GM19468 (cell line): Measurements from ENCODE around the gene NHLRC2.
"Not testable (repeated sequence)": the region's sequence is repeated elsewhere in the genome, so short reads cannot be mapped to it uniquely, and the experiment has no call there.

Experiments
- ATAC-seq: cut with Tn5 transposase; IDR thresholded peaks from one replicate; pipeline ENCODE4 v1.9.1; 2021; ENCODE audit warnings: mild to moderate bottlenecking, moderate library complexity, moderate number of reproducible peaks; ENCODE audit not compliant: unreplicated experiment; ENCODE audit errors: extremely low read depth

Gene NHLRC2, protein sequence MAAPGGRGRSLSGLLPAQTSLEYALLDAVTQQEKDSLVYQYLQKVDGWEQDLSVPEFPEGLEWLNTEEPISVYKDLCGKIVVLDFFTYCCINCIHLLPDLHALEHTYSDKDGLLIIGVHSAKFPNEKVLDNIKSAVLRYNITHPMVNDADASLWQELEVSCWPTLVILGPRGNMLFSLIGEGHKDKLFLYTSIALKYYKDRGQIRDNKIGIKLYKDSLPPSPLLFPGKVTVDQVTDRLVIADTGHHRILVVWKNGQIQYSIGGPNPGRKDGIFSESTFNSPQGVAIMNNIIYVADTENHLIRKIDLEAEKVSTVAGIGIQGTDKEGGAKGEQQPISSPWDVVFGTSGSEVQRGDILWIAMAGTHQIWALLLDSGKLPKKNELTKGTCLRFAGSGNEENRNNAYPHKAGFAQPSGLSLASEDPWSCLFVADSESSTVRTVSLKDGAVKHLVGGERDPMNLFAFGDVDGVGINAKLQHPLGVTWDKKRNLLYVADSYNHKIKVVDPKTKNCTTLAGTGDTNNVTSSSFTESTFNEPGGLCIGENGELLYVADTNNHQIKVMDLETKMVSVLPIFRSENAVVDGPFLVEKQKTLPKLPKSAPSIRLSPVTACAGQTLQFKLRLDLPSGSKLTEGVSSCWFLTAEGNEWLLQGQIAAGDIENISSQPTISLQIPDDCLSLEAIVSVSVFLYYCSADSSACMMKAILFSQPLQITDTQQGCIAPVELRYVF

GRCh38 chr10:113854013-113854760 lies at the start of gene NHLRC2, which contains the start of gene DCLRE1A:
TSS of gene NHLRC2 (plus strand) at chr10:113854661. CDS start at chr10:113854873, 212 bp downstream.
TSS of gene DCLRE1A (minus strand) at chr10:113854082. CDS start at chr10:113853182, 900 bp downstream.
- ATAC-seq, result no peak

DNA sequence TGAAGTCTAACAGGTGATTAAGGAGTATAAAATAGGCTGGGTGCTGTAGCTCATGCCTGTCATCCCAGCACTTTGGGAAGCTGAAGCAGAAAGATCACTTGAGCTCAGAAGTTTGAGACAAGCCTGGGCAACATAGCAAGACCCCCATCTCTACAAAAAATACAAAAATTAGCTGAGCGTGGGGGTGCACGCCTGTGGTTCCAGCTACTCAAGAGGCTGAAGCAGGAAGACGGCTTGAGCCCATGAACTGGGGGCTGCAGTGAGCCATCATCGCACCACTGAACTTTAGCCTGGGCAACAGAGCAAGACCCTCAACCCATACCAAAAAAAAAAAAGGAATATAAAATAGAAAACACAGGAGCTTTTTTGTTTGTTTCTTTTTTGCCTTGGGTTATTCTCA lies 48.0 kb upstream of the NHLRC2 start:
- ATAC-seq, result no peak

DNA sequence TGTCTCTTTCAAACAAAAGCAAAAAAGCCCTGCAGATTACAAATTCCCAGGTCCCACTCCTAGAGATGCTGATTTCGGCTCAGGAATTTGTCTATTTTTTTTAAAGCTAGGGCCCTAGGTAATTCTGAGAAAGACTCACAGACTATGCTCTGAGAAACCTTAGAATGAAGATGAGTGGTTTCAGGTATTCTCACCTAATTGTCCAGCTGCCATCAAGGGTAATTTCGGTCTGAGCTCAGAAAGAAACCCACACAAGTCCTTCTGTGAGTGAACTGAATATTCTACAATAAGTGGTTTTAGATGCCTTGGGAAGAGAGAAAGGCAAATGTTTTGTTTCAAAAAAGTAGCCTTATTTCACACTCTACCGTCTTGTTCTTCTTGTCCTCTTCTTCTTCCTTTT lies 46.3 kb upstream of the NHLRC2 start:
- ATAC-seq, result no peak

DNA sequence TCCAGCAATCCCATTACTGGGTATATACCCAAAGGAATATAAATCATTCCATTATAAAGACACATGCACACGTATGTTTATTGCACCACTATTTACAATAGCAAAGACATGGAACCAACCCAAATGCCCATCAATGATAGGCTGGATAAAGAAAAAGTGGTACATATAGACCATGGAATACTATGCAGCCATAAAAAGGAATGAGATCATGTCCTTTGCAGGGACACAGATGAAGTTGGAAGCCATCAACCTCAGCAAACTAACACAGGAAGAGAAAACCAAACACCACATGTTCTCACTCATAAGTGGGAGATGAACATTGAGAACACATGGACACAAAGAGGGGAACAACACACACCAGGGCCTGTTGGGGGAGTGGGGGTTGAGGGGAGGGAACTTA lies 39.8 kb upstream of the NHLRC2 start:
- ATAC-seq, result not testable (repeated sequence)

DNA sequence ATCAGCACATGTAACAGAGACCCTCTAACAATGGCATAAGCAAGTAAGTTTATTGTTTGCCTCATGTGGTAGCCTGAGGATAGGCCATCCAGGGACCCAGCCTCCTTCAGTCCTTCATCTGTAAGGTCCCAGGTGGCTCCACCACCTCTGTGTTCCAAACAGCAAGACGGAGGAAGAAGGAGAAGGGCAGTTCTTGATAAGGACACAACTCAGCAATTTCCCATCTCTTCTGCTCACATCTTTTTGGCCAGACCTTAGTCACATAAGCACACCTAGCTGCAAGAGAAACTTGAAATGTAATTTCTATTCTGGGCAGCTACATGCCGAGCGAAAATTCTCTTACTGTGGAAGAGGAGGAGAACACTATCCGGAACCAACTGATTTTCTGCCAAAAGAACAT lies 34.5 kb upstream of the NHLRC2 start:
- ATAC-seq, result no peak

- no peak for ATAC-seq
Measured at GRCh38 chr10:113820507-113820906, 34.0 kb upstream of the NHLRC2 start.

DNA sequence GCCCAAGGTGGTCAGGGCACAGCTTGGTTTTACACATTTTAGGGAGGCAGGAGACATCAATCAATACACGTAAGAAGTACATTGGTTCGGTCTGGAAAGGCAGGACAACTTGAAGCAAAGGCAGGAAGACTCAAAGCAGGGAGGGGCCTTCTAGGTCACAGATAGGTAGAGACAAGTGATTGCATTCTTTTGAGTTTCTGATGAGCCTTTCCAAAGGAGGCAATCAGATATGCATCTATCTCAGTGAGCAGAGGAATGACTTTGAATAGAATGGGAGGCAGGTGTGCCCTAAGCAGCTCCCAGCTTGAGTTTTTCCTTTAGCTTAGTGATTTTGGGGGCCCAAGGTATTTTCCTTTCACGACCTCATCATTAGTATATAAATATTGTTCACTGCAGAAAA lies 33.2 kb upstream of the NHLRC2 start:
- not testable (repeated sequence) for ATAC-seq

- no peak for ATAC-seq
Measured at GRCh38 chr10:113822174-113822573, 32.3 kb upstream of the NHLRC2 start.

DNA sequence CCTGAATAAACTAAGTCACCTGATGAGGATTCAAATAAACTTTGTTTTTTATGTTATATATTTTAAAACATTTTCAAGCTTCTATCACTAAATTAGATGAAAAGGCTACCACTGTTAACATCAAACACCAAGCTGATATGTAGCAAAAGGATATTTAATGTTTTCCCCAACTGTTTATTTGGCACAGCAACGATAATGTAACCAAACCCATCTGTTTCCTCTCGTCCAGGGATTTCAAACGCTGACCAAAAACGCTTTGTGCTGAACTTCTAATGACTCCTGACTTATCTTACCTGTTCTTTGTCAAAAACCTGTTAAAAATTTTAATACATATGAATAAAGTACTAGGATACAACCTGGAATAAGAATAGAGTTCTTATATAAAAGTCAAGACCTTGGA lies 31.1 kb upstream of the NHLRC2 start:
- ATAC-seq, result no peak

- no peak for ATAC-seq
Measured at GRCh38 chr10:113825791-113826190, 28.7 kb upstream of the NHLRC2 start.

GRCh38 chr10:113828567-113828966 lies 25.9 kb upstream of the NHLRC2 start:
- ATAC-seq, result not testable (repeated sequence)

GRCh38 chr10:113842171-113842570 lies 12.3 kb upstream of the NHLRC2 start:
- ATAC-seq, result no peak

DNA sequence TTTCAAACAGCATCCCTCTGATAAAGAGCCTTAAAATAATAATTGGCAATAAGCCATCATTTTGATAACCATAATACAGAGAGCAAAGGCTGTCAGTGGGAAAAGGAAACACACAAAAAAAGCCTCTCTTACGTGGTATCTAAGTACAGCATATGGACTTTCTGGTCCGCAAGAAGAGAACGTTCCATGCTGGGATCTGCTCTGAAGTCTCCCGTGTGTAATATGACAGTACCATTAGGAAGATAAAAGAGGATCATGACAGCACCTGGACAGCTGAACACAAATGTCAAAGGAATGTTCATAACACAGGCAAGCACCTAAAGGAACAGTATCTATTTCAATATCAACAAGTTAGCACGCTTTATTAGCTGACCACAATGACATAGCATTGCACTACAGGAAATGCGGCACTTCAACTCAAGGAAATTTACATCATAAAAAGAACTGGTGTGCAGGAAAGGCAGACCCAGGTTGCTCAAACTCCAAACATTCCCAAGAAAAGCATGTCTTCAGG lies 10.4 kb upstream of the NHLRC2 start:
- no peak for ATAC-seq

GRCh38 chr10:113846036-113846435 lies 8.4 kb upstream of the NHLRC2 start:
- no peak for ATAC-seq

DNA sequence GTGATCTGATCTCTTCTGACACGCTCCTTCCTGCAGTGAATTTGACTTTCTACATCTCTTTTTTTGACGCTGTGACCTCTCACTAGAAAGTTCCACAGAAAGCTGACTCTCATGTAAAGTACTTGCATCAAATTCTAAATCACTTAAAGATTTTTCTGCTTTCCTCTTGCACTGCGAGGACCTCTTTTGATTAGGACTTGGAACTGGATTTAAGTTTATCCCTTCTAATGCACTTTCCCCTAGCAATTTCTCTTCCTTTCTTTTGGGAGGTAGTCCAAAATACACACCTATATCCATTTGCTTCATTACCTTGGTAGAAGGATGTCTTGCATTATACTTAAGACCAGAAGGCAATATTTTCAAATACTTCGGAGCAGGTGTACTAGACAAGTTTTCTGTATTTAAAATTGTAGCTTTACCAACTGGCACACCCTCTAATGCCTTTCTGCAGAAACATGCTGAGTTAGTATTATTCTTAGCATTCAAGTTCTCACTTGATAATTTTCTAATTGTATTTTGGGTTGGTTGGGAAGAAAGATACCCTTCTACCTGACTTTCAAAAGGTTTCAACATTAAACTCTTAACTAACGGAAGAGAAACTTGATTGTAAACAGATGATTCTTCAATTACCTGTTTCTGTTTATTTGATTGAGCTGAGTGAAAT lies 5.2 kb upstream of the NHLRC2 start:
- ATAC-seq, result no peak

DNA sequence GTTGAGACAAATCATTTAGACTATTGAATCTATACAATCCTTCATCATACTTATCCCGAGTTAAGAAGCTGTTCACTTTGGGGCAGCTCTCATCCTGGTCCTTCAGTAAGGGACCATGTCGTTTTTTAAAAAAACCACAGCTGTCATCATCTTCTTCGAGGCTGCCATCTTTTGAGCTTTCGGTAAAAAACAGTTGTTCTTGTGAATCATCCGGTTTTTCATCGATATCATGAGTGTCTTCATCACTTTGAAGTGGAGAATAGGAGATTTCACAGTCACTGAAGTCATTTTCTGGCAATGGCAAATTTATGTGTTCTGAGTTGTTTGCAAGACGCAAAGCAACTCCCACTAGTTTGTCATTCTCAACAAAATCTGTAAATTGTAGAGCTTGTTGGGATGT lies 4.5 kb upstream of the NHLRC2 start:
- ATAC-seq, result no peak

- no peak for ATAC-seq
Measured at GRCh38 chr10:113853578-113854012, 866 bp upstream of the NHLRC2 start.

- no peak for ATAC-seq
Measured at GRCh38 chr10:113854761-113855588, 514 bp downstream of the NHLRC2 start.

DNA sequence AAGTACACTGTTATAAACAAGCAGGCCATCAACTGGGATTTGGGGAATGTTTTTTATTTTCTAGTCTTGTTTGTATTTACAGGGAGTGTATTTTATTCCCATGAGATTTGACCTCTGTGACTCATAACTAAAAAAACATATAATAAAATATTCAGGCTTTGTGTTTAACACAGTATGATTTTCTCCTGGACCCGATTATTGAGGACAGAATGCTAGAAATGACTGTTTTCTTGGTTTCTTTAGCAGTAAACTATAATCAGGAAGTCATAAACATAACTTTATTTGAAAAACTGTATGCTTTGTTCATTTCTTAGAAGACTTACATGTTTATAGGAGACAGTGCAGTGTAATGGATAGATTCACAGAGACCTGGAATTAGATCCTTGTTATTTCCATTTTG lies 2.1 kb downstream of the NHLRC2 start:
- no peak for ATAC-seq
